Type B pancreatic cell (in vitro differentiated cells): ENCODE results near the gene RNF224. TPM values are rescaled to one million over a fixed set of nuclear protein-coding genes. Genes with fewer than 3 reads are reported as not detected.

Experiments used
- DNase-seq: peaks from one replicate; pipeline ENCODE4 v3.0.0; 2021; ENCODE audit warnings: mixed read lengths; ENCODE audit not compliant: unreplicated experiment; ENCODE audit errors: extremely low spot score
- H3K27ac Mint-ChIP-seq: 2 replicates; pipeline ENCODE4 v1.8.0; 2021; ENCODE audit warnings: mild to moderate bottlenecking, mixed read lengths
- H3K27me3 Mint-ChIP-seq: 2 replicates; pipeline ENCODE4 v1.8.0; 2021; ENCODE audit warnings: mixed read lengths
- H3K36me3 Mint-ChIP-seq: 2 replicates; pipeline ENCODE4 v1.8.0; 2021; ENCODE audit warnings: mixed read lengths
- H3K4me1 Mint-ChIP-seq: one replicate; pipeline ENCODE4 v1.8.0; 2021; ENCODE audit warnings: mixed read lengths; ENCODE audit not compliant: unreplicated experiment
- H3K4me3 Mint-ChIP-seq: 2 replicates; pipeline ENCODE4 v1.8.0; 2021; ENCODE audit warnings: mild to moderate bottlenecking, mixed read lengths
- H3K9me3 Mint-ChIP-seq: 2 replicates; pipeline ENCODE4 v1.8.0; 2021; ENCODE audit warnings: mixed read lengths
- total RNA-seq: library from RNA; stranded (reverse); gene quantifications from 2 replicates; pipeline ENCODE4 v1.2.1, GENCODE V29; 2021; ENCODE audit warnings: low replicate concordance
- TF ChIP-seq, protein P1 (sequence below): fragments of 200-600 bp; sonication (generic); conservative IDR thresholded peaks from 2 replicates; pipeline ENCODE4 v1.5.0; 2021; ENCODE audit warnings: antibody characterized with exemption, mild to moderate bottlenecking

The RNF224 gene
- total RNA-seq, 1 donor from 2014 or later, result 0.48 TPM

DNA sequence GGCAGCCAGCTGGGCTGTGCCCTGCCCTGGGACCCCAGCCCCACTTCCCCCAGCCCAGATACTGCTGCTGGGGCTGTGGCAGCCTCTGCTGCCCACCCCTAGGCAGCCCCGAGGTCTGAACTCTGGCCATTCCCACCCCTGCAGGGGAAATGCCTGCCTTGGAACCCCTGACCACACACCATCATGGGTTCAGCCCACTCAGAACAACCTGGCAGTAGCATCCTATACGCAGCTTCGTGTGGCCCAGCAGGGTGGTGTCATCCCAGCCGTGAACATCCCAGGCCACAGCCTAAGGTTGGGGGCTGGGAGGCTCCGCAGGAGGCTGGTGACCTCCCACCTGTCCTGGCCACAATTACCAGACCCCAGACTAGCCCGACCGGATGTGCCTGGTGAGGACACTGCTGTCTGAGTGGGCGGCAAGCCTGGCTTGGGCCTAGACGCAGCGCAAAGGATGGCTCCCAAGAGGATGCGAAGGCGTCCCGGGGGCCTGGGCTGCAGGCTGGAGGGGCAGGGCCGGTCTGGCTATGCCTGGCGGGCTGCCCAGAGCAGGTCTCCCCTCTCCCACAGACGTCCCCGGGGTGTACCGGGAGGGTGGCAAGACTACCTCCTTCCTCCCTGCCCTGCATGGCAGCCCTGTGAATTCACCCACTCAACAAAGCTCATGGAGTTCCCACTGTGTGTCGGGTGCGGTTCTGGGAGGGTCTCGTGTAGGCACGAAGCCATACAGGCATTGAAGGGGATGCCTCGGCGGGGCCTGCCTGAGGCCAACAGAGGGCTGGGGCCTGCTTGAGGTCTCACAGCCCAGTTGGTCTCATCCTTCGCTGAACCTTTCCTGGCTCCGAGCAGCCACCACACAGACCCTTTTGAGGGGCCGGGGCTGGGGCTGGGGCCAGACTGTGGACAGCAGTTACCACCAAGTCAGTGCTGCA, 1.9 kb downstream of the RNF224 start:
- Mint-ChIP-seq H3K4me1 (peaks cover 5% of the 10 kb centered on the region), H3K9me3 (no peaks in the 10 kb centered on the region), H3K27ac (no peak overlapping the region), H3K27me3 (peaks cover 3% of the 10 kb centered on the region), H3K36me3 (no peaks in the 10 kb centered on the region), H3K4me3 (no peak overlapping the region)
- no peak for DNase-seq
- TF ChIP-seq, protein P1, sequence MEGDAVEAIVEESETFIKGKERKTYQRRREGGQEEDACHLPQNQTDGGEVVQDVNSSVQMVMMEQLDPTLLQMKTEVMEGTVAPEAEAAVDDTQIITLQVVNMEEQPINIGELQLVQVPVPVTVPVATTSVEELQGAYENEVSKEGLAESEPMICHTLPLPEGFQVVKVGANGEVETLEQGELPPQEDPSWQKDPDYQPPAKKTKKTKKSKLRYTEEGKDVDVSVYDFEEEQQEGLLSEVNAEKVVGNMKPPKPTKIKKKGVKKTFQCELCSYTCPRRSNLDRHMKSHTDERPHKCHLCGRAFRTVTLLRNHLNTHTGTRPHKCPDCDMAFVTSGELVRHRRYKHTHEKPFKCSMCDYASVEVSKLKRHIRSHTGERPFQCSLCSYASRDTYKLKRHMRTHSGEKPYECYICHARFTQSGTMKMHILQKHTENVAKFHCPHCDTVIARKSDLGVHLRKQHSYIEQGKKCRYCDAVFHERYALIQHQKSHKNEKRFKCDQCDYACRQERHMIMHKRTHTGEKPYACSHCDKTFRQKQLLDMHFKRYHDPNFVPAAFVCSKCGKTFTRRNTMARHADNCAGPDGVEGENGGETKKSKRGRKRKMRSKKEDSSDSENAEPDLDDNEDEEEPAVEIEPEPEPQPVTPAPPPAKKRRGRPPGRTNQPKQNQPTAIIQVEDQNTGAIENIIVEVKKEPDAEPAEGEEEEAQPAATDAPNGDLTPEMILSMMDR, result no peak

DNA sequence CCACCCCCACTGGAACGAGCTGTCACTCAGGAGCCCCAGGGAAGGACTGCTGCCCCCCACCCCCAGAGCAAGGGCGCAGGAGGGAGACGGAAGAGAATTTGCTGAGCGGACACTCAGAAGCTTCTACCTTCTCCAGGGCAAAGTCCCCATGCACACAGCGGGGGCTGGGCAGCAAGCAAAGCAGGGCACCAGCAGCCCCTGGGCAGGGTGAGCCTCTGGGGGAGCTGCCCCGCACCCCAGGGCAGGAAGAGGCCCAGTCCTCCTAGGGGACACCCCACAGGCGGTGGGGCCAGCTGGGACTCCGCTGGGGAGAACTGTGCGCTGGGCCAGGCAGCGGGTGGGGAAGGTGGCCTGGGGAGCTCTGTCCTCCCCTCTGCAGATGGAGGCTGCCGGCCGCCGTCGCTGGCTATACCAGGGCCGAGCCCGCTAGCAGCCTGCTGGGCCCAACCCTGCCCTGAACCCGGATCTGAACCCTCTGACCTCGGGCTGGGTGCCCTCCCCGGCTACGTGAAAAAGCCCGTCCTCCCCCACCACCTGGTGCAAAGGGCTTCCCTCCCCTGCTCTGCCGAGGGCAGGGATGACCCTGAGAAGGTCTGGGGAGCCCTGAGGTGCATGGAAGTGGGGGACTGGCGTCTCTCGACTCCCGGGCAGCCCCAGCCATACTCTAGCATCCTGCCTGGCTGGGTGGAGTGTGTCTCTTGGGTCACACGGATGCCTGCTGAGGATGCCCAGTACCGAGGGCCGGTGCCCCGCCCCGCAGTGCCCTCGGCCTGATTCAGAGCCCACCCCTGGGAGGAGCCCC, 2.8 kb downstream of the RNF224 start:
- TF ChIP-seq, protein P1, result no peak
- no peaks in the 10 kb centered on the region for H3K9me3 Mint-ChIP-seq
- H3K4me1 Mint-ChIP-seq, result peaks cover 5% of the 10 kb centered on the region
- no peak overlapping the region for H3K27ac Mint-ChIP-seq
- no peak for DNase-seq
- peaks cover 3% of the 10 kb centered on the region for H3K27me3 Mint-ChIP-seq
- H3K36me3 Mint-ChIP-seq, result no peaks in the 10 kb centered on the region
- no peak overlapping the region for H3K4me3 Mint-ChIP-seq

DNA sequence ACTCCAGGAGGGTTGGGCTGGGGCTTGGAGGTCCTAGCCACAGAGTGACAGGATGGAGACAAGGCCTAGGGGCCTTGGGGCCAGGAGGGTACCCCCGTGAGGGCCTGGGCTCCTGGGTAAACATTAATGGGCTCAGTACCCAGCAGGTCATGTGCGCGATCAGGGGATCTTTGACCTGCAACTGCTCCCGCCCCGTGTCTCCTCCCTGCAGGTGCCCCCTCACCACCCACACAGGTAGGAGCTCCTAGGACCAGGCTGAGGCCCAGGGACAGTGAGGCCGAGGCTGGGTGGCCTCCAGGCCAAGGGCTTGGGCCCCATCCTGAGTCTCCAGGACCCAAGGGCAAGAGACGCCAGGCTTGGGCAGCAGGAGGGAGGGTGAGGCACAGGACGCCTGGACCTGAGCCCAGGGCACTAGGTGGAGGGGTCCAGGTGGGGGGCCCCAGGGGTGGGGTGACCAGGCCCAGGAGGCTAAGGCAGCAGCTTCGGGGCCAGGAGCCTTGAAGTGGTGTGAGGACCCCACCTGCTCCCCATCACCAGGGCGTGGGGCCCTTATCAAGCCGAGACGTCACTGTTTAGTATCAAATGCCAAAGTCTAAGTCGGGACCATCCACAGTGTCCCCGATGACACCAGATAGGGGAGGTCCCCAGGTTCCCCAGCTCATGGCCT, 3.5 kb downstream of the RNF224 start, which contains the start of gene SLC34A3:
TSS of gene SLC34A3 (plus strand) at position 197 of the 667 bp plus-strand sequence. CDS start 802 bp downstream, outside the sequence.
- peaks cover 5% of the 10 kb centered on the region for H3K4me1 Mint-ChIP-seq
- peaks cover 3% of the 10 kb centered on the region for H3K27me3 Mint-ChIP-seq
- no peak within 1 kb of the TSS for H3K4me3 Mint-ChIP-seq
- TF ChIP-seq, protein P1, result no peak
- no peak within 1 kb of the TSS for H3K27ac Mint-ChIP-seq
- no peaks in the 10 kb centered on the region for H3K9me3 Mint-ChIP-seq
- DNase-seq, result no peak
- H3K36me3 Mint-ChIP-seq, result no peaks in the 10 kb centered on the region

DNA sequence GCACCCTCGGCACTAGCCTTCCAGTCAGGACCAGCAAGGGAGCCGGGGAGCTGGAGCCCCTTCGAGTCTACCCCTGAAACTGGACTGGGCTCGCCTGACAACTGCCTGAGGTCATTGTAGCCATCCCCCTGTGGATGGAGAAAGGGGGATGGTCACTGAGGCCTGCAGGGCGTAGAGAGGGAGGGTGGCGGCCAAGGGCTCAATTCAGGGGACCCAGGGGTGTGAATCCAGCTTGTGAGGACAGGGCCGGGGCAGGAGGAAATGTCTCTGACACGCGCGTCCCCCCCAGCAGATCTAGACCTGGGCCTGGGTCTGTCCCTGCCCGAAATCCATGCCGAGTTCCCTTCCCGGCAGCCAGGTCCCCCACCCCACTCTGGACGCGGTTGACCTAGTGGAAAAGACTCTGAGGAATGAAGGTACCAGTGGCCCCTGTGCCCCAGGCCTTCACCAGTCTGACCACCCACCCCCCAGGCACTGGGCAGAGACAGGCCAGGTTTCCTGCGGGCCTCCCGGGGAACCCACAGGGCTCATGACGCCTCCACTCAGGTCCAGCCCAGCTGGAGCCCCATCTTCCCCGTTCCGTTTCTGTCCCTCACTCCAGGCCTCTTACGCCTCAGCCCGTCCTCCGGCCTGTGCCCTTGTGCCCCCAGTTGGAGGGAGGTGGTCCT, 4.2 kb downstream of the RNF224 start:
- TF ChIP-seq, protein P1, result no peak

DNA sequence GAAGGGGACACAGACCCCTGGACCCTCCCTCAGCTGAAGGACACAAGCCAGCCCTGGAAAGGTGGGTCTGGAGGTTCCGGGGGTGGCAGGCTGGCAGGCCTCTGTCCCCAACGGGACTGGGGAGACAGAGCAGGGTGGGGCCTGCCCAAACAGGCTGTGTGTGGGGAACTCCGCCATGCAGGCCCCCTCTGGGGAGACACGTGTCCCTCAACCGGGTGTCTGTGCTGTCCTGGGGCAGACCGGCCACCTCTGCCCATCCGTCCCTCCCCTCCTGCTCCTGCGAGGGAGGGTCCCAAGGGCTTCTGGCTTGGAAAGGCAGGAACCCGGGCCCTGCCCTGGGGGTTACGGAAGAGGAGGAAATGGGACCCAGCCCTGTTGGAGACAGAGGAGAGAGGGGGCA, 4.8 kb downstream of the RNF224 start:
- no peaks in the 10 kb centered on the region for H3K9me3 Mint-ChIP-seq
- H3K27me3 Mint-ChIP-seq, result peaks cover 3% of the 10 kb centered on the region
- peaks cover 5% of the 10 kb centered on the region for H3K4me1 Mint-ChIP-seq
- no peak overlapping the region for H3K27ac Mint-ChIP-seq
- no peak for DNase-seq
- TF ChIP-seq, protein P1, result no peak
- H3K36me3 Mint-ChIP-seq, result no peaks in the 10 kb centered on the region
- no peak overlapping the region for H3K4me3 Mint-ChIP-seq

More for the DNA sequence above, 4.2 kb downstream of the RNF224 start:
- no peaks in the 10 kb centered on the region for H3K36me3 Mint-ChIP-seq
- no peak for DNase-seq
- no peak overlapping the region for H3K4me3 Mint-ChIP-seq
- no peaks in the 10 kb centered on the region for H3K9me3 Mint-ChIP-seq
- H3K4me1 Mint-ChIP-seq, result peaks cover 5% of the 10 kb centered on the region
- peaks cover 3% of the 10 kb centered on the region for H3K27me3 Mint-ChIP-seq
- no peak overlapping the region for H3K27ac Mint-ChIP-seq
